Hepatocyte (in vitro differentiated cells): ENCODE results near the gene MICB. TPM values are rescaled to one million over a fixed set of nuclear protein-coding genes. Genes with fewer than 3 reads are reported as not detected.
A peak's percentile ranks its signal among the peaks of the same experiment; 100 is the strongest.
"Not testable (repeated sequence)": the region's sequence is repeated elsewhere in the genome, so short reads cannot be mapped to it uniquely, and the experiment has no call there.

ENCODE experiments used
- DNase-seq: peaks from one replicate; pipeline ENCODE4 v3.0.0-alpha.2; 2016; ENCODE audit warnings: low spot score
- H2AFZ ChIP-seq: fragments of 200-600 bp; sonication (generic); 2 replicates; pipeline ENCODE4 v1.6.0; 2016; ENCODE audit warnings: antibody characterized with exemption, mild to moderate bottlenecking
- H3K27ac ChIP-seq: fragments of 200-600 bp; sonication (generic); 2 replicates; pipeline ENCODE4 v1.5.1; 2016; ENCODE audit warnings: mild to moderate bottlenecking
- H3K27me3 ChIP-seq: fragments of 200-600 bp; sonication (generic); 2 replicates; pipeline ENCODE4 v1.6.1; 2016
- H3K36me3 ChIP-seq: fragments of 200-600 bp; sonication (generic); replicated peaks from 2 replicates; pipeline ENCODE4 v1.5.1; 2016; ENCODE audit warnings: low read depth; ENCODE audit not compliant: insufficient read depth
- H3K4me1 ChIP-seq: fragments of 200-600 bp; sonication (generic); 2 replicates; pipeline ENCODE4 v1.5.1; 2016; ENCODE audit warnings: mild to moderate bottlenecking, moderate library complexity; ENCODE audit not compliant: insufficient read depth
- H3K4me2 ChIP-seq: fragments of 200-600 bp; sonication (generic); 2 replicates; pipeline ENCODE4 v1.6.0; 2016
- H3K4me3 ChIP-seq: fragments of 200-600 bp; sonication (generic); 2 replicates; pipeline ENCODE4 v1.5.1; 2016; ENCODE audit warnings: mild to moderate bottlenecking
- H3K79me2 ChIP-seq: fragments of 200-600 bp; sonication (generic); 2 replicates; pipeline ENCODE4 v1.6.0; 2017; ENCODE audit warnings: mild to moderate bottlenecking
- H3K9me2 ChIP-seq: fragments of 200-600 bp; sonication (generic); replicated peaks from 2 replicates; pipeline ENCODE4 v1.6.0; 2017; ENCODE audit warnings: mild to moderate bottlenecking; ENCODE audit not compliant: insufficient read depth
- H3K9me3 ChIP-seq: fragments of 200-600 bp; sonication (generic); 2 replicates; pipeline ENCODE4 v1.5.1; 2016; ENCODE audit warnings: low read depth, mild to moderate bottlenecking
- H4K20me1 ChIP-seq: fragments of 200-600 bp; sonication (generic); 2 replicates; pipeline ENCODE4 v1.6.0; 2016; ENCODE audit warnings: mild to moderate bottlenecking; ENCODE audit not compliant: insufficient read depth, poor library complexity, severe bottlenecking
- CTCF ChIP-seq: fragments of 200-600 bp; sonication (generic); IDR thresholded peaks from 2 replicates; pipeline ENCODE4 v1.5.1; 2016; ENCODE audit warnings: antibody characterized with exemption, mild to moderate bottlenecking; ENCODE audit not compliant: poor library complexity
- EZH2 ChIP-seq: fragments of 200-600 bp; sonication (generic); IDR thresholded peaks from 2 replicates; pipeline ENCODE4 v1.6.1; 2016; ENCODE audit warnings: antibody characterized with exemption, mild to moderate bottlenecking, borderline replicate concordance
- EZH2phosphoT487 ChIP-seq: fragments of 200-600 bp; sonication (generic); IDR thresholded peaks from one replicate; pipeline ENCODE4 v1.6.1; 2018; ENCODE audit warnings: antibody characterized with exemption, mild to moderate bottlenecking, low read depth, moderate library complexity; ENCODE audit not compliant: unreplicated experiment, severe bottlenecking
- WGBS: methylation state at CpG from one replicate; pipeline ENCODE4 v1.1.6; 2016; ENCODE audit warnings: low lambda C conversion rate; ENCODE audit errors: missing lambda C conversion rate; 5-methylcytosine and 5-hydroxymethylcytosine counted together
- polyA plus RNA-seq: library from polyadenylated mRNA; unstranded; fragments of >200 nt; fragmentation: Nextera tagmentation; extraction: Ambion mirVana; gene quantifications from 2 replicates; pipeline ENCODE4 v1.2.1, GENCODE V29; 2016
- total RNA-seq: library from RNA; depleted of rRNA; stranded (reverse); fragments of >200 nt; gene quantifications from 2 replicates; pipeline ENCODE4 v1.2.3, GENCODE V29; 2014

The MICB gene
- total and polyA plus RNA-seq, 2 experiments from 2014 or later: 0.11 to 0.67 TPM

- H3K4me2 ChIP-seq, H3K9me3 ChIP-seq, H3K27me3 ChIP-seq, H3K36me3 ChIP-seq, H3K9me2 ChIP-seq, H3K27ac ChIP-seq, H3K4me3 ChIP-seq, H2AFZ ChIP-seq, H4K20me1 ChIP-seq: not testable (repeated sequence)
- WGBS: 85% methylated on average over 5 of the region's 5 CpGs
- H3K4me1 ChIP-seq: peaks cover 10% of the 10 kb centered on the region
- TF ChIP-seq CTCF: peak; percentile 32
- peak; percentile 54 for DNase-seq
- peaks cover 37% of the 10 kb centered on the region for H3K79me2 ChIP-seq
These were observed 53.4 kb downstream of the MICB start for GRCh38 chr6:31551371-31551770.

GRCh38 chr6:31556307-31556706 lies 58.4 kb downstream of the MICB start:
- H2AFZ ChIP-seq: no peak overlapping the region
- TF ChIP-seq CTCF: no peak
- TF ChIP-seq EZH2: no peak
- no peak for TF ChIP-seq EZH2phosphoT487
- H3K4me1 ChIP-seq: no peaks in the 10 kb centered on the region
- no peak for DNase-seq
- no peaks in the 10 kb centered on the region for H3K9me3 ChIP-seq
- H3K4me2 ChIP-seq: no peak overlapping the region
- H4K20me1 ChIP-seq: no peaks in the 10 kb centered on the region
- H3K36me3 ChIP-seq: no peaks in the 10 kb centered on the region
- peaks cover 14% of the 10 kb centered on the region for H3K79me2 ChIP-seq
- no peak overlapping the region for H3K27ac ChIP-seq
- no peak overlapping the region for H3K4me3 ChIP-seq
- H3K9me2 ChIP-seq: no peaks in the 10 kb centered on the region
- no peaks in the 10 kb centered on the region for H3K27me3 ChIP-seq
- WGBS: 95% methylated on average over 3 of the region's 3 CpGs

GRCh38 chr6:31557443-31558317 lies 59.7 kb downstream of the MICB start:
- no peaks in the 10 kb centered on the region for H3K27me3 ChIP-seq
- no peaks in the 10 kb centered on the region for H3K36me3 ChIP-seq
- DNase-seq: no peak
- no peaks in the 10 kb centered on the region for H3K4me1 ChIP-seq
- H3K4me3 ChIP-seq: no peak overlapping the region
- no peaks in the 10 kb centered on the region for H3K9me2 ChIP-seq
- no peak overlapping the region for H3K4me2 ChIP-seq
- H4K20me1 ChIP-seq: no peaks in the 10 kb centered on the region
- 87% methylated on average over 24 of the region's 24 CpGs for WGBS
- no peaks in the 10 kb centered on the region for H3K9me3 ChIP-seq
- no peak for TF ChIP-seq EZH2
- TF ChIP-seq CTCF: no peak
- TF ChIP-seq EZH2phosphoT487: no peak
- no peak overlapping the region for H3K27ac ChIP-seq
- H3K79me2 ChIP-seq: peaks cover 12% of the 10 kb centered on the region
- no peak overlapping the region for H2AFZ ChIP-seq

GRCh38 chr6:31558318-31558625 lies 60.3 kb downstream of the MICB start:
- 92% methylated on average over 8 of the region's 8 CpGs for WGBS
- Histone ChIP-seq H3K9me2 (no peaks in the 10 kb centered on the region), H3K4me2 (no peak overlapping the region), H3K36me3 (no peaks in the 10 kb centered on the region), H2AFZ (no peak overlapping the region), H3K4me1 (no peaks in the 10 kb centered on the region), H4K20me1 (no peaks in the 10 kb centered on the region), H3K79me2 (peaks cover 11% of the 10 kb centered on the region), H3K27me3 (no peaks in the 10 kb centered on the region), H3K27ac (no peak overlapping the region), H3K9me3 (no peaks in the 10 kb centered on the region), H3K4me3 (no peak overlapping the region)
- TF ChIP-seq EZH2phosphoT487 (no peak), EZH2 (no peak), CTCF (no peak)
- DNase-seq: no peak
